A549 (cell line): ENCODE data around the gene ADRB1. TPM values are rescaled to one million over a fixed set of nuclear protein-coding genes. Genes with fewer than 3 reads are reported as not detected.

Source experiments
- ATAC-seq, 2 experiments: fragments of 200-7000 bp in 1 of 2; fragments of >200 bp in 1 of 2; cut with Nextera tagmentation in 1 of 2; cut with Tn5 transposase in 1 of 2; 3 replicates each; pipeline versions ENCODE4 v1.8.0 to v1.9.1; 2018 to 2020; ENCODE audit warnings: mild to moderate bottlenecking in 1 of 2, moderate library complexity in 1 of 2
- CTCF ChIA-PET: fragments of 300-600 bp; sonication (Branson Sonifier 250); formaldehyde crosslinking; extraction: SDS; loops from one replicate; lab custom pipeline; 2021; ENCODE audit warnings: antibody characterized with exemption, inconsistent platforms; lab: Yijun Ruan, JAX
- POLR2A ChIA-PET: fragments of 350-600 bp; formaldehyde crosslinking; extraction: SDS; loops from one replicate; lab custom pipeline; 2021; ENCODE audit warnings: antibody characterized with exemption, inconsistent platforms; lab: Yijun Ruan, JAX
- DNase-seq, 2 experiments: peaks; one replicate each; pipeline versions ENCODE4 v3.0.0 to v3.0.0-alpha.2; 2011 to 2016; ENCODE audit warnings: low read depth in 1 of 2, low spot score in 1 of 2
- FAIRE-seq: peaks from 2 replicates; lab custom pipeline; 2011; peaks lifted over from hg19 to GRCh38; lab: Jason Lieb, UNC
- H3K27ac ChIP-seq, 2 experiments: fragments of >200 bp; sonication (Bioruptor Twin); formaldehyde crosslinking; 3 replicates each; pipeline ENCODE4 v1.5.1; 2016 to 2017
- H3K4me1 ChIP-seq: fragments of >200 bp; sonication (Bioruptor Twin); formaldehyde crosslinking; 3 replicates; pipeline ENCODE4 v1.6.1; 2016
- H3K4me2 ChIP-seq: fragments of >200 bp; sonication (Bioruptor Twin); formaldehyde crosslinking; 3 replicates; pipeline ENCODE4 v1.6.1; 2016
- H3K4me3 ChIP-seq: fragments of >200 bp; sonication (Bioruptor Twin); formaldehyde crosslinking; 3 replicates; pipeline ENCODE4 v1.5.1; 2016
- H3K9me3 ChIP-seq: fragments of >200 bp; sonication (Bioruptor Twin); formaldehyde crosslinking; 3 replicates; pipeline ENCODE4 v1.6.1; 2016
- BHLHE40 ChIP-seq: IDR thresholded peaks from 2 replicates; pipeline ENCODE4 v1.6.1; 2012; ENCODE audit warnings: low read depth, low read length, inconsistent platforms
- CEBPB ChIP-seq, 2 experiments: fragments of >200 bp in 1 of 2; sonication (Bioruptor Twin) in 1 of 2; formaldehyde crosslinking in 1 of 2; IDR thresholded peaks; 2 replicates each; pipeline ENCODE4 v1.6.1; 2012 to 2016
- CHD2 ChIP-seq: fragments of 150-350 bp; IDR thresholded peaks from 2 replicates; pipeline ENCODE4 v1.6.1; 2014; ENCODE audit warnings: low read length; ENCODE audit not compliant: partially characterized antibody
- CHD4 ChIP-seq: fragments of 200-600 bp; sonication (generic); IDR thresholded peaks from 2 replicates; pipeline ENCODE4 v1.6.1; 2016; ENCODE audit warnings: antibody characterized with exemption, mild to moderate bottlenecking, borderline replicate concordance
- EHF ChIP-seq: fragments of 250-450 bp; sonication (Bioruptor Pico); IDR thresholded peaks from 2 replicates; pipeline ENCODE4 v1.5.0; 2020; ENCODE audit warnings: mild to moderate bottlenecking
- EHMT2 ChIP-seq: fragments of 200-600 bp; sonication (generic); IDR thresholded peaks from 2 replicates; pipeline ENCODE4 v1.6.1; 2016; ENCODE audit warnings: antibody characterized with exemption, low read depth, mild to moderate bottlenecking, moderate library complexity
- EP300 ChIP-seq, 2 experiments: fragments of >200 bp; sonication (Bioruptor Twin); formaldehyde crosslinking; IDR thresholded peaks; 2 replicates in 1 of 2; 3 replicates in 1 of 2; pipeline ENCODE4 v1.6.1; 2016 to 2017
- ESRRA ChIP-seq: fragments of 150-350 bp; IDR thresholded peaks from 2 replicates; pipeline ENCODE4 v1.6.1; 2014; ENCODE audit warnings: mild to moderate bottlenecking, low read length, borderline replicate concordance
- FOSB ChIP-seq: fragments of 250-450 bp; sonication (Bioruptor Pico); IDR thresholded peaks from 2 replicates; pipeline ENCODE4 v1.5.0; 2020; ENCODE audit warnings: mild to moderate bottlenecking, moderate library complexity
- HDAC2 ChIP-seq: fragments of 200-600 bp; sonication (generic); IDR thresholded peaks from 2 replicates; pipeline ENCODE4 v1.6.1; 2016
- HEYL ChIP-seq: fragments of 250-450 bp; sonication (Bioruptor Pico); IDR thresholded peaks from 2 replicates; pipeline ENCODE4 v1.8.0; 2021; ENCODE audit warnings: mild to moderate bottlenecking, moderate library complexity
- HOXB13 ChIP-seq: fragments of 250-450 bp; sonication (Bioruptor Pico); IDR thresholded peaks from 2 replicates; pipeline ENCODE4 v1.5.0; 2020; ENCODE audit warnings: low read depth, mild to moderate bottlenecking, moderate library complexity
- NPAS2 ChIP-seq: fragments of 250-450 bp; sonication (Bioruptor Pico); IDR thresholded peaks from 2 replicates; pipeline ENCODE4 v1.8.0; 2022; ENCODE audit warnings: mild to moderate bottlenecking, moderate library complexity, borderline replicate concordance
- PHF8 ChIP-seq: fragments of 200-600 bp; sonication (generic); IDR thresholded peaks from 2 replicates; pipeline ENCODE4 v1.6.1; 2016; ENCODE audit warnings: low read depth, mild to moderate bottlenecking, antibody characterized with exemption, moderate library complexity, borderline replicate concordance
- POLR2A ChIP-seq: IDR thresholded peaks from 2 replicates; pipeline ENCODE4 v1.6.1; 2012; ENCODE audit warnings: mild to moderate bottlenecking, low read length
- RCOR1 ChIP-seq: fragments of 150-350 bp; IDR thresholded peaks from 2 replicates; pipeline ENCODE4 v1.6.1; 2014; ENCODE audit warnings: antibody characterized with exemption, low read length, low read depth
- SMC3 ChIP-seq: fragments of >200 bp; sonication (Bioruptor Twin); formaldehyde crosslinking; IDR thresholded peaks from 3 replicates; pipeline ENCODE4 v1.6.1; 2018; ENCODE audit warnings: inconsistent platforms
- SREBF2 ChIP-seq: fragments of 450-650 bp; IDR thresholded peaks from 2 replicates; pipeline ENCODE4 v1.6.1; 2014; ENCODE audit warnings: mild to moderate bottlenecking, moderate library complexity
- TP53 ChIP-seq: fragments of 250-450 bp; sonication (Bioruptor Pico); IDR thresholded peaks from 2 replicates; pipeline ENCODE4 v1.5.0; 2021; ENCODE audit warnings: mild to moderate bottlenecking, moderate library complexity
- ZC3H11A ChIP-seq: fragments of 450-650 bp; IDR thresholded peaks from 2 replicates; pipeline ENCODE4 v1.6.1; 2014; ENCODE audit warnings: antibody characterized with exemption, mild to moderate bottlenecking
- WGBS: methylation state at CpG from one replicate; pipeline ENCODE4 v1.1.6; 2017; ENCODE audit errors: missing lambda C conversion rate; 5-methylcytosine and 5-hydroxymethylcytosine counted together
- polyA plus RNA-seq, 4 experiments: library from polyadenylated mRNA; depleted of rRNA in 3 of 4; stranded (reverse); fragments of >200 nt; fragmentation: RNase III in 1 of 4; extraction: RNeasy Plus Mini Kit Qiagen cat#74134 plus additional on column Dnase treatment in 1 of 4; gene quantifications; 2 replicates in 3 of 4; 3 replicates in 1 of 4; pipeline ENCODE4 v1.2.3, GENCODE V29; 2011 to 2017
- TF ChIP-seq, protein P1 (sequence below): fragments of >200 bp; sonication (Bioruptor Twin); formaldehyde crosslinking; IDR thresholded peaks from 2 replicates; pipeline ENCODE4 v1.6.1; 2016
- TF ChIP-seq, protein P2 (sequence below): fragments of 150-350 bp; IDR thresholded peaks from 2 replicates; pipeline ENCODE4 v1.6.1; 2014; ENCODE audit warnings: low read depth, mild to moderate bottlenecking, low read length
- TF ChIP-seq, protein P3 (sequence below): IDR thresholded peaks from 2 replicates; pipeline ENCODE4 v1.6.1; 2012; ENCODE audit warnings: low read depth, borderline replicate concordance
- TF ChIP-seq, protein P4 (sequence below): IDR thresholded peaks from 2 replicates; pipeline ENCODE4 v1.6.1; 2012
- TF ChIP-seq, protein P5 (sequence below): fragments of >200 bp; sonication (Bioruptor Twin); formaldehyde crosslinking; IDR thresholded peaks from 3 replicates; pipeline ENCODE4 v1.6.1; 2016
- TF ChIP-seq, protein P6 (sequence below): fragments of 250-450 bp; sonication (Bioruptor Pico); IDR thresholded peaks from 2 replicates; pipeline ENCODE4 v1.5.0; 2020; ENCODE audit warnings: low read depth, mild to moderate bottlenecking, moderate library complexity
- TF ChIP-seq, protein P7 (sequence below): fragments of 450-650 bp; IDR thresholded peaks from 2 replicates; pipeline ENCODE4 v1.6.1; 2014; ENCODE audit warnings: antibody characterized with exemption

ADRB1 gene
- polyA plus RNA-seq, 2 of the 4 experiments (the other 2 are of a cell fraction): 0.58 to 0.75 TPM

DNA sequence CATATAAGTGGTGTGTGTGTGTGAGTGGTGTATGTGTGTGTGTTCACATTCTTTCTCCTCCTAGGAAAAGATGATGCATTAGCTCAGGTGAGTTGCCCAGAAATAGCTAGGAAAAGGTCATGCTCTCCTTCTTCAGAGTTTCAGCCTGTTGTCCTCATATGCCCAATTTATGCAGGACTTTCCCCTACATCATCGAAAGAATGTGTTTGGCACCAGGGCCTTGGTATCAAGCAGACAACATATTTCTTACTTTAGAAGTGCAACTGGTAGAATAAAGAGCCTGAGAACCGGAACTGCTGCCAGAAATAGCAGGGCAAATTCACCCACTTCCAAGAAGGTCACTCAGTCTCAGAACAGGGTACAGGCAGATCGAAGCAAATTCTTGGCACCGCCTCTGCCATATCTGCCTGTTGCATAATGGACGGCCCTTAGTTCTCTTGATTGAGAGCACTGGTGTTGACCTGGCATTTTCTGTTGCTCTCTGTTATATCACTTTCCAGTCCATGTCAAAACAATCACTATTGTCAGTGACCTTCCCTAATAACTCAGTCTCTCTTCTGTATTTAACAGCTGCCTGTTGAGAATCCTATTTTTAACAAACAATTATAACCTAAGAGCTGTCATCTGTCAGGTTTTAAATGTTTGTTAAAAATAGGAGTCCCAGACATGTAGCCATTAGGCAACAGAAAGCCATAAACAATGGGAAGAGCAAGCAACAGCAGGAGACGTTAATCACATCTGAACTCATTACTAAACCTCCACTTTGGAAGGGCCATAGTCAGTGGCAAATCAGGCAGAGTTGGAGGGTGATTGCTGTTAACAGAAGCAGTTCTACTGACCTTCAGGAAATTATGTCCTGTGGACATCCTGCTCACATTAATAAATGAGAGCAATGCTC, 20.7 kb downstream of the ADRB1 start:
- DNase-seq (no peak), ATAC-seq (no peak), FAIRE-seq (no peak)
- TF ChIP-seq RCOR1 (no peak), SMC3 (no peak), EP300 (IDR thresholded peaks at IDR 0.05) (no peak), POLR2A (no peak), NPAS2 (no peak), FOSB (CRISPR knock-in tag) (no peak), ZC3H11A (no peak), HDAC2 (no peak), PHF8 (no peak), ESRRA (no peak), EHF (CRISPR knock-in tag) (no peak), HEYL (CRISPR knock-in tag) (no peak), CHD2 (no peak)
- TF ChIP-seq, protein P1, sequence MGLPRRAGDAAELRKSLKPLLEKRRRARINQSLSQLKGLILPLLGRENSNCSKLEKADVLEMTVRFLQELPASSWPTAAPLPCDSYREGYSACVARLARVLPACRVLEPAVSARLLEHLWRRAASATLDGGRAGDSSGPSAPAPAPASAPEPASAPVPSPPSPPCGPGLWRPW: no peak
- TF ChIP-seq, protein P2, sequence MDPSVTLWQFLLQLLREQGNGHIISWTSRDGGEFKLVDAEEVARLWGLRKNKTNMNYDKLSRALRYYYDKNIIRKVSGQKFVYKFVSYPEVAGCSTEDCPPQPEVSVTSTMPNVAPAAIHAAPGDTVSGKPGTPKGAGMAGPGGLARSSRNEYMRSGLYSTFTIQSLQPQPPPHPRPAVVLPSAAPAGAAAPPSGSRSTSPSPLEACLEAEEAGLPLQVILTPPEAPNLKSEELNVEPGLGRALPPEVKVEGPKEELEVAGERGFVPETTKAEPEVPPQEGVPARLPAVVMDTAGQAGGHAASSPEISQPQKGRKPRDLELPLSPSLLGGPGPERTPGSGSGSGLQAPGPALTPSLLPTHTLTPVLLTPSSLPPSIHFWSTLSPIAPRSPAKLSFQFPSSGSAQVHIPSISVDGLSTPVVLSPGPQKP: no peak
- TF ChIP-seq, protein P3, sequence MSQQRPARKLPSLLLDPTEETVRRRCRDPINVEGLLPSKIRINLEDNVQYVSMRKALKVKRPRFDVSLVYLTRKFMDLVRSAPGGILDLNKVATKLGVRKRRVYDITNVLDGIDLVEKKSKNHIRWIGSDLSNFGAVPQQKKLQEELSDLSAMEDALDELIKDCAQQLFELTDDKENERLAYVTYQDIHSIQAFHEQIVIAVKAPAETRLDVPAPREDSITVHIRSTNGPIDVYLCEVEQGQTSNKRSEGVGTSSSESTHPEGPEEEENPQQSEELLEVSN: no peak
- TF ChIP-seq, protein P4, sequence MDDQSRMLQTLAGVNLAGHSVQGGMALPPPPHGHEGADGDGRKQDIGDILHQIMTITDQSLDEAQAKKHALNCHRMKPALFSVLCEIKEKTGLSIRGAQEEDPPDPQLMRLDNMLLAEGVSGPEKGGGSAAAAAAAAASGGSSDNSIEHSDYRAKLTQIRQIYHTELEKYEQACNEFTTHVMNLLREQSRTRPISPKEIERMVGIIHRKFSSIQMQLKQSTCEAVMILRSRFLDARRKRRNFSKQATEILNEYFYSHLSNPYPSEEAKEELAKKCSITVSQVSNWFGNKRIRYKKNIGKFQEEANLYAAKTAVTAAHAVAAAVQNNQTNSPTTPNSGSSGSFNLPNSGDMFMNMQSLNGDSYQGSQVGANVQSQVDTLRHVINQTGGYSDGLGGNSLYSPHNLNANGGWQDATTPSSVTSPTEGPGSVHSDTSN: no peak
- TF ChIP-seq, protein P5, sequence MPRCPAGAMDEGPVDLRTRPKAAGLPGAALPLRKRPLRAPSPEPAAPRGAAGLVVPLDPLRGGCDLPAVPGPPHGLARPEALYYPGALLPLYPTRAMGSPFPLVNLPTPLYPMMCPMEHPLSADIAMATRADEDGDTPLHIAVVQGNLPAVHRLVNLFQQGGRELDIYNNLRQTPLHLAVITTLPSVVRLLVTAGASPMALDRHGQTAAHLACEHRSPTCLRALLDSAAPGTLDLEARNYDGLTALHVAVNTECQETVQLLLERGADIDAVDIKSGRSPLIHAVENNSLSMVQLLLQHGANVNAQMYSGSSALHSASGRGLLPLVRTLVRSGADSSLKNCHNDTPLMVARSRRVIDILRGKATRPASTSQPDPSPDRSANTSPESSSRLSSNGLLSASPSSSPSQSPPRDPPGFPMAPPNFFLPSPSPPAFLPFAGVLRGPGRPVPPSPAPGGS: no peak
- Histone ChIP-seq H3K4me3 (no peak overlapping the region), H3K9me3 (no peaks in the 10 kb centered on the region), H3K4me2 (no peak overlapping the region), H3K27ac (no peak overlapping the region), H3K4me1 (no peaks in the 10 kb centered on the region)
- 71% methylated on average over 6 of the region's 6 CpGs for WGBS
- POLR2A ChIA-PET: no interaction called here
- CTCF ChIA-PET: interaction anchor here (0.5 to 3.0 kb wide), 2 partner anchors 11 to 293 kb away, joined by 3 to 16 read pairs; no protein-coding TSS in a partner anchor

DNA sequence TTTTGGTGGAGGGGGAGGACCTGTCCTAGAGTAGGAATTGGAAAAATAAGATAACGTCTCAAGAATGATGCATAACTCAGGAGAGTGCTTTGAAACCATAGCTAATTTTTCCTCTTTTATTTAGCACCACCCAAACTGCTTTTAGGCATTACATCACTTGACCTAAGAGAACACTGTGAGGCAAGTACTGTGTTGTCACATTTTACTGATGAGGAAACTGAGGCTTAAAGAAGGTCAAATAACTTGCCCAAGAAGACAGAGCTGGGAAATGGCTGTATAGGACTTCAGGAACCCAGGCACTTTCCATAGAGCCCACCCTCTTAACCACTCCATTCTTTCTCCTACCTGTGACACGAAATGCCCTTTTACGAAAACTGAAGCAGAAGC, 21.4 kb downstream of the ADRB1 start:
- DNase-seq (no peak), FAIRE-seq (no peak), ATAC-seq (no peak)
- TF ChIP-seq, protein P6, sequence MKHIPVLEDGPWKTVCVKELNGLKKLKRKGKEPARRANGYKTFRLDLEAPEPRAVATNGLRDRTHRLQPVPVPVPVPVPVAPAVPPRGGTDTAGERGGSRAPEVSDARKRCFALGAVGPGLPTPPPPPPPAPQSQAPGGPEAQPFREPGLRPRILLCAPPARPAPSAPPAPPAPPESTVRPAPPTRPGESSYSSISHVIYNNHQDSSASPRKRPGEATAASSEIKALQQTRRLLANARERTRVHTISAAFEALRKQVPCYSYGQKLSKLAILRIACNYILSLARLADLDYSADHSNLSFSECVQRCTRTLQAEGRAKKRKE: no peak
- TF ChIP-seq, protein P7, sequence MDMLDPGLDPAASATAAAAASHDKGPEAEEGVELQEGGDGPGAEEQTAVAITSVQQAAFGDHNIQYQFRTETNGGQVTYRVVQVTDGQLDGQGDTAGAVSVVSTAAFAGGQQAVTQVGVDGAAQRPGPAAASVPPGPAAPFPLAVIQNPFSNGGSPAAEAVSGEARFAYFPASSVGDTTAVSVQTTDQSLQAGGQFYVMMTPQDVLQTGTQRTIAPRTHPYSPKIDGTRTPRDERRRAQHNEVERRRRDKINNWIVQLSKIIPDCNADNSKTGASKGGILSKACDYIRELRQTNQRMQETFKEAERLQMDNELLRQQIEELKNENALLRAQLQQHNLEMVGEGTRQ: no peak
- TF ChIP-seq CHD2 (no peak), HOXB13 (no peak), BHLHE40 (no peak), CHD4 (no peak), CEBPB (IDR thresholded peaks at IDR 0.05) (no peak), SREBF2 (no peak), ESRRA (no peak), EHMT2 (no peak), TP53 (CRISPR knock-in tag) (no peak)
- TF ChIP-seq, protein P1: no peak
- H3K4me3 ChIP-seq: no peak overlapping the region
- H3K4me1 ChIP-seq: no peaks in the 10 kb centered on the region
- no peak overlapping the region for H3K27ac ChIP-seq
- 76% methylated on average over 3 of the region's 3 CpGs for WGBS
- no peak overlapping the region for H3K4me2 ChIP-seq
- no peaks in the 10 kb centered on the region for H3K9me3 ChIP-seq
- CTCF ChIA-PET: interaction anchor here (0.6 to 3.0 kb wide), 2 partner anchors 10 to 200 kb away, joined by 3 to 16 read pairs; no protein-coding TSS in a partner anchor
- POLR2A ChIA-PET: no interaction called here
